Measurements from ENCODE around the gene FOXA2. TPM values are rescaled to one million over a fixed set of nuclear protein-coding genes. Genes with fewer than 3 reads are reported as not detected.

FOXA2 gene
- total and polyA plus RNA-seq, 2 donors (not counting 1 experiment from before 2014, with no cell fraction given), result not detected

- Histone ChIP-seq H2AFZ (ENCODE audit: low read length) (no peak overlapping the region), H4K20me1 (ENCODE audit: control insufficient read depth, extremely low read depth, insufficient read depth, low read length) (no peaks in the 10 kb centered on the region), H3K36me3 (ENCODE audit: control insufficient read depth, insufficient read depth, low read length) (no peaks in the 10 kb centered on the region), H3K4me3 (replicated peaks in 1 of 4; ENCODE audit: control extremely low read depth in 1 of 4, insufficient read depth in 1 of 4, low read depth in 3 of 4, low read length in 4 of 4) (no peak overlapping the region), H3K27me3 (ENCODE audit: control insufficient read depth, insufficient read depth, low read length) (peaks cover 42% of the 10 kb centered on the region), H3K4me1 (ENCODE audit: control insufficient read depth, extremely low read depth, insufficient read depth, low read length) (no peaks in the 10 kb centered on the region), H3K79me2 (ENCODE audit: control insufficient read depth, insufficient read depth, low read length) (no peaks in the 10 kb centered on the region), H3K27ac (ENCODE audit: insufficient read depth, low read length) (no peak overlapping the region), H3K9me3 (ENCODE audit: control insufficient read depth, insufficient read depth, low read depth, low read length) (no peaks in the 10 kb centered on the region), H3K9ac (ENCODE audit: insufficient read depth, low read length) (no peak overlapping the region), H3K4me2 (ENCODE audit: extremely low read depth, insufficient read depth, low read length) (no peak overlapping the region)
- no peak for DNase-seq (ENCODE audit: low read depth in 2 of 2)
- TF ChIP-seq CTCF (conservative IDR thresholded peaks at IDR 0.05 in 1 of 2, IDR thresholded peaks at IDR 0.05 in 1 of 2; ENCODE audit: low read depth in 1 of 2, low read length in 2 of 2) (no peak), EZH2 (IDR thresholded peaks at IDR 0.05; ENCODE audit: low read length, missing control alignments) (peak; percentile 90)
Observed at GRCh38 chr20:22584922-22585785, 782 bp upstream of the FOXA2 start.

GRCh38 chr20:22583773-22584521 lies 425 bp downstream of the FOXA2 start:
- Histone ChIP-seq H3K79me2 (ENCODE audit: control insufficient read depth, insufficient read depth, low read length) (no peaks in the 10 kb centered on the region), H3K4me3 (replicated peaks in 1 of 4; ENCODE audit: control extremely low read depth in 1 of 4, insufficient read depth in 1 of 4, low read depth in 3 of 4, low read length in 4 of 4) (no peak overlapping the region), H3K27ac (ENCODE audit: insufficient read depth, low read length) (no peak overlapping the region), H3K9me3 (ENCODE audit: control insufficient read depth, insufficient read depth, low read depth, low read length) (no peaks in the 10 kb centered on the region), H3K4me2 (ENCODE audit: extremely low read depth, insufficient read depth, low read length) (no peak overlapping the region), H2AFZ (ENCODE audit: low read length) (no peak overlapping the region), H3K9ac (ENCODE audit: insufficient read depth, low read length) (no peak overlapping the region), H3K4me1 (ENCODE audit: control insufficient read depth, extremely low read depth, insufficient read depth, low read length) (no peaks in the 10 kb centered on the region), H4K20me1 (ENCODE audit: control insufficient read depth, extremely low read depth, insufficient read depth, low read length) (no peaks in the 10 kb centered on the region), H3K27me3 (ENCODE audit: control insufficient read depth, insufficient read depth, low read length) (peaks cover 47% of the 10 kb centered on the region), H3K36me3 (ENCODE audit: control insufficient read depth, insufficient read depth, low read length) (no peaks in the 10 kb centered on the region)
- TF ChIP-seq EZH2 (IDR thresholded peaks at IDR 0.05; ENCODE audit: low read length, missing control alignments), result no peak
- no peak for TF ChIP-seq CTCF (conservative IDR thresholded peaks at IDR 0.05 in 1 of 2, IDR thresholded peaks at IDR 0.05 in 1 of 2; ENCODE audit: low read depth in 1 of 2, low read length in 2 of 2)
- DNase-seq (ENCODE audit: low read depth in 2 of 2), result no peak

All from fibroblast of lung (primary cell).